Stimulated activated naive CD8-positive, alpha-beta T cell treated with anti-CD3 and anti-CD28 coated beads, Interleukin-15, Interleukin-2, amounts not matched to agents 100 ng/mL and 50 ng/mL, for 24 hours (primary cell): ENCODE results near the gene TPRX2.
"Not testable (repeated sequence)": the region's sequence is repeated elsewhere in the genome, so short reads cannot be mapped to it uniquely, and the experiment has no call there.

Experiments
- H3K27ac Mint-ChIP-seq: one replicate; pipeline ENCODE4 v1.8.0; 2021; ENCODE audit warnings: mild to moderate bottlenecking, mixed read lengths
- H3K27me3 Mint-ChIP-seq: one replicate; pipeline ENCODE4 v1.8.0; 2021; ENCODE audit warnings: mixed read lengths
- H3K36me3 Mint-ChIP-seq: one replicate; pipeline ENCODE4 v1.8.0; 2021; ENCODE audit warnings: low read depth, mixed read lengths
- H3K4me1 Mint-ChIP-seq: one replicate; pipeline ENCODE4 v1.8.0; 2021; ENCODE audit warnings: low read depth, mixed read lengths
- H3K4me3 Mint-ChIP-seq: one replicate; pipeline ENCODE4 v1.8.0; 2021; ENCODE audit warnings: mild to moderate bottlenecking, mixed read lengths
- H3K9me3 Mint-ChIP-seq: one replicate; pipeline ENCODE4 v1.8.0; 2021; ENCODE audit warnings: mixed read lengths

Gene TPRX2

DNA sequence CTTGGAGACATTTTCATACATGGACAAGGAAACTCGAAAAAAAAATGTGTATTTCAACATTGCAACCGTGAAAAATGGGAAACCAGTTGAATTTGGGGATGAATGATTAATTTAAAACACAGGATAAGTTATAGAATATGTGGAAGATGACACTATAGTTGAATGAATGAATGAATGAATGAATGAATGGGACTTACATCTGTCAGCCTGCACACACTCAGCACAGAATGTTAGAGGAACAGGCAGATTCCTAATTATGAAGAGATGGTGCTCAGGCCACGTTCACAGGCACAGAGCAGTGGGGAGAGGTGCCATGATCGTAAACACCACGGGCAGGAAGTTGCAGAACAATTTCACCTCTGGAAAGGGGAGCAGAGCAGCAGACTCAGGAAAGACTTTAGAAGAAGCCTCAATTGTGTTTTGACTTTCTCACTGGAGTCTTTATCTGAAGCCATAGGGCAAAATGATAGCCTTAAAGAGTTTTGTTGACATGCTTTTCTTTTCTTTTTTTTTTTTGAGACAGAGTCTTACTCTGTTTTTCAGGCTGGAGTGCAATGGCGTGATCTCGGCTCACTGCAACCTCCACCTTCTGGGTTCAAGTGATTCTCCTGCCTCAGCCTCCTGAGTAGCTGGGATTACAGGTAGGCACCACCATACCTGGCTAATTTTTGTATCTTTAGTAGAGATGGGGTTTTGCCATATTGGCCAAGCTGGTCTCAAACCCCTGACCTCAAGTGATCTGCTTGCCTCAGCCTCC, 32.0 kb downstream of the TPRX2 start:
- Mint-ChIP-seq H3K27ac (no peak overlapping the region), H3K4me3 (no peak overlapping the region), H3K4me1 (no peaks in the 10 kb centered on the region), H3K9me3 (no peaks in the 10 kb centered on the region), H3K36me3 (no peaks in the 10 kb centered on the region), H3K27me3 (peaks cover 16% of the 10 kb centered on the region)

DNA sequence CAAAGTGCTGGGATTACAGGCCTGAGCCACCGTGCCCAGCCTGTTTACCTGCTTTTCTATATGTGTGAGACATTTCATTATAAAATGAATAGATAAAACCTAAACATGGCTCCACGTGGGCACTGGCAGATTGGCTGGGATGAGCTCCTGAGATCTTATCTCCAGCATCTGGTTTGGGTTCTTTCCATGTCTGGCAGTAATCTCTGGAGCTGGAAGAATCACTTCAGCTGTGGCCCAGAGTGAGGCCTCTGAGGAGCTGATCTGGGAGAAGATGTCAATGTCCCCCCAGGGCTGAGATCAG, 32.5 kb downstream of the TPRX2 start:
- H3K36me3 Mint-ChIP-seq: no peaks in the 10 kb centered on the region
- no peak overlapping the region for H3K27ac Mint-ChIP-seq
- H3K9me3 Mint-ChIP-seq: no peaks in the 10 kb centered on the region
- H3K27me3 Mint-ChIP-seq: peaks cover 11% of the 10 kb centered on the region
- H3K4me1 Mint-ChIP-seq: no peaks in the 10 kb centered on the region
- H3K4me3 Mint-ChIP-seq: no peak overlapping the region

DNA sequence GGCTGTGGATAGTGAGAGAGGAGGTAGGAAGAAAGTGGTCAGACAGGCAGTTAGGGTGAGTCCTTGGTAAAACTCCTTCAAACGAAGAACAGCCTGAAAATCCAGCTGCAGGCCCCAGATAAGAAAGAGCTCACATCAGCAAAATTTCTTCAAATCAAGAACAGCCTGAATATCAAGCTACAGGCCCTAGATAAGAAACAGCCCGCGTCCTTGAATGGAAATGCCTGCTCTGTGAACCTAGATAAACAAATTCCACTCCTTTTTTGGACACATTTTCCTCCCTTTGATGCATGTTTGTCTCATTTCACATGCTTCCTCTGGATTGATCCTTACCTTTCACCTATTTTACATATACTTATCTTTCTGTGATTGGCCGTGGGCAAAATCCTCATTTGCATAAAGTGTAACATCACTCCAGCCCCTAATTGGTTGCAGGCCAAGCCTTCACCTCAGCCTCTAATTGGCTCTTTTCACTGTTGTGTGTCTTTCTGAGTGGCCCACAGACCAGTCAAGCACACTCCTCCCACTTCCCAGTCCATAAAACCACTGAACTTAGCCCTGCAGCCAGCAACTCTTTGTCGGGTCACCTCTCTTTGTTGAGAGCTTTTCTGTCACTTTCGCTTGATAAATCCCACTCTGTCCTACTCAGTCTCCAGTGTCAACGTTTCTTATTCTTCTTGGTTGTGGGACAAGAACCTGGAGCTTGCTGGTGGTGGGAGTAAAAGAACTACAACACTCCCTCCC, 33.1 kb downstream of the TPRX2 start:
- Mint-ChIP-seq H3K4me3 (no peak overlapping the region), H3K27ac (no peak overlapping the region), H3K4me1 (no peaks in the 10 kb centered on the region), H3K27me3 (peaks cover 6% of the 10 kb centered on the region), H3K9me3 (no peaks in the 10 kb centered on the region), H3K36me3 (no peaks in the 10 kb centered on the region)

DNA sequence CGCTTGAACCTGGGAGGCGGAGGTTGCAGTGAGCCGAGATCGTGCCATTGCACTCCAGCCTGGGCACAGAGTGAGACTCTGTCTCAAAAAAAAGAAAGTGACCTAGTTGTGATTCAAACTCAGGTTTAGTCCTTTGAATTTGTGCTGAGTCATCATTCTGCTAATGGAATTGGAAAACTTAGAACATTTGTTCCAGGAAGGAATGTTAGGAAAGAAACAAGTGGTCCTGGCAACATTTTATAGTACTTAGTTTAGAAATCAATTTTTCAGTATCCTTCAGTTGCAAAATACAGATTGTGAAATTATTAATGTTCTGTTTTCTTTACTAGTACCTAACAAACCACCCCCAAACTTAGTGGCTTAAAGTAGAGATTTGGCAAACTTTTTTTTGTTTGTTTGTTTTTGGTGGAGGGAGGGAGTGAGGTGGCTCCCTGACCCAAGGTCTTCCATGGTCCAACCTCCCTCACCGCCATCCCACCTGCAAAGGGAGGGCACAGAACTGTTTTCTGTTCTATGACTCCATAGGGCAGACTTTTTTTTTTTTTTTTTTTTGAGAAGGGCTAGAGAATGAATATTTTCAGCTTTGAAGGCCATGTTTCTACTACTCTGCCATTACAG, 36.2 kb downstream of the TPRX2 start:
- no peaks in the 10 kb centered on the region for H3K4me1 Mint-ChIP-seq
- H3K27ac Mint-ChIP-seq: no peak overlapping the region
- H3K9me3 Mint-ChIP-seq: no peaks in the 10 kb centered on the region
- H3K4me3 Mint-ChIP-seq: no peak overlapping the region
- peaks cover 3% of the 10 kb centered on the region for H3K27me3 Mint-ChIP-seq
- no peaks in the 10 kb centered on the region for H3K36me3 Mint-ChIP-seq

DNA sequence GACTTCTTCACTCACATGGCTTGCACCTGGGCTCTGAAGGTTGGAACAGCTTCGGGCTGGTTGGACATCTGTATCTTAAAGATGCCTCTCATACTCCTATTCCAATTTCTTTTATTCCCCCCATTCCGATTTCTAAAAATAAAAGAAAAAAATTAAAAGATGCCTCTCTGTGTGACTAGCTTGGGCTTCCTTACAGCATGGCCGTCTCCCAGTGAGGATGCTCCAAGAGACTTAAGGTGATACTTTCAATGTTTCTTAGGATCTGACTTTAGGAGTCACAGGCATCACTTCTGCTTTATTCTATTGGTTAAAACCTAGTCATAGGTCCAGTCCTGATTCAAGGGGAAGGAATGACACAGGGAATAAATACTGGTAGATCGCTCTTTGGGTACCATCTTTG, 37.0 kb downstream of the TPRX2 start:
- no peak overlapping the region for H3K27ac Mint-ChIP-seq
- H3K9me3 Mint-ChIP-seq: no peaks in the 10 kb centered on the region
- H3K4me3 Mint-ChIP-seq: no peak overlapping the region
- H3K4me1 Mint-ChIP-seq: no peaks in the 10 kb centered on the region
- H3K27me3 Mint-ChIP-seq: peaks cover 8% of the 10 kb centered on the region
- H3K36me3 Mint-ChIP-seq: no peaks in the 10 kb centered on the region

DNA sequence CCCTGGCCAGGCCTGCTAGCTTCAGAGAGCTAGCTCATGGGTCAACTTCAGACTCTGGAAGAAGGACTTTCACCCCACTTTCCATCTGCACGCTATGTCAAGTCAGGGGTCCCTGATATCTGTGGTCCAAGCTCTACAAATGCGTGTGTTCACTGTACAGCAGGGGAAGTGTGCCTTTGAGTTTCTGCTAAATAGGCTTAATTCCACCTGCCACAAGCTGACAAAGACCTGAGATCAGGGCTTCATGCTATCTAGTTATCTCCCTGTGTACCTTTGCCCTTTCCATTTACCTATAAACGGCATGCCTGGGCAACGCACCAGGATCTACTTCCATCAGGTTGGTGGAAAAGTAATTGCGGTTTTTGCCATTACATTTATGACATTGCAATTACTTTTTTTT, 37.7 kb downstream of the TPRX2 start:
- H3K4me3 Mint-ChIP-seq: no peak overlapping the region
- peaks cover 8% of the 10 kb centered on the region for H3K27me3 Mint-ChIP-seq

DNA sequence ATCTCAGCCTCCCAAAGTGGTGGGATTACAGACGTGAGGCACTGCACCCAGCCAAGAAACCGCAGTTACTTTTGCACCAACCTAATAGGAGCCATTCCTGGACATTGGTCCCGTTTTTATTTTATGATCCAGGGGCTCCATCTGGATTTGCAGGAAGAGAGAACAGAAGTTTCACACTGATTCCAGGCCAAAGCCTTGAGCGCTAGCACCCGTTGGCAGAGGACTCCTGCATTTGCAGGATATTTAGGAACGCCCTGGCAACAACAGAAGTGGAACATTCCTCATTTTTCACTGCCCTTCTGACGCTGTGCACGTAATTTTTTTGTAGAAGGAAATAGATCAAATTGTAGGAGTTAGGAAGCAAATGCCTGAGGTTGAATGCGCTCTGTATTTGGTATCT, 38.8 kb downstream of the TPRX2 start:
- Mint-ChIP-seq H3K9me3 (no peaks in the 10 kb centered on the region), H3K4me1 (no peaks in the 10 kb centered on the region), H3K27me3 (peaks cover 13% of the 10 kb centered on the region), H3K27ac (no peak overlapping the region), H3K36me3 (no peaks in the 10 kb centered on the region), H3K4me3 (no peak overlapping the region)

More for the DNA sequence above, 37.7 kb downstream of the TPRX2 start:
- no peak overlapping the region for H3K27ac Mint-ChIP-seq
- no peaks in the 10 kb centered on the region for H3K9me3 Mint-ChIP-seq
- no peaks in the 10 kb centered on the region for H3K36me3 Mint-ChIP-seq
- no peaks in the 10 kb centered on the region for H3K4me1 Mint-ChIP-seq

DNA sequence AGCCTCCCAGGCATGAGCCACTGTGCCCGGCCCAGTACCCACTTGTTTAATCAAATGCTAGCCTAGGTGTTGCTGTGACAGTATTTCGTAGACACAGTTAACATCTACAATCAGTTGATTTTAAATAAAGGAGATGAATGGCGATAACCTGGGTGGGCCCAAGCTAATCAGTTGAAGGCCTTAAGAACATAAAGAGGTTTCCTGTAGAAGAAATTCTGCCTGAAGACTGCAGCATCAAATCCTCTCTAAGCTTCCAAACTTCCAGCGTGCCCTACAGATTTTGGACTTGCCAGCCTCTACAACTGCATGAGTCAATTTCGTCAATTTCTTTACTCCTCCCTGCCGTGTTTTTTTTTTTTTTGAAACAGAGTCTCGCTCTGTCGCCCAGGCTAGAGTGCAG, 40.3 kb downstream of the TPRX2 start:
- Mint-ChIP-seq H3K27ac (no peak overlapping the region), H3K9me3 (no peaks in the 10 kb centered on the region), H3K36me3 (no peaks in the 10 kb centered on the region), H3K4me1 (no peaks in the 10 kb centered on the region), H3K27me3 (peaks cover 14% of the 10 kb centered on the region), H3K4me3 (no peak overlapping the region)

DNA sequence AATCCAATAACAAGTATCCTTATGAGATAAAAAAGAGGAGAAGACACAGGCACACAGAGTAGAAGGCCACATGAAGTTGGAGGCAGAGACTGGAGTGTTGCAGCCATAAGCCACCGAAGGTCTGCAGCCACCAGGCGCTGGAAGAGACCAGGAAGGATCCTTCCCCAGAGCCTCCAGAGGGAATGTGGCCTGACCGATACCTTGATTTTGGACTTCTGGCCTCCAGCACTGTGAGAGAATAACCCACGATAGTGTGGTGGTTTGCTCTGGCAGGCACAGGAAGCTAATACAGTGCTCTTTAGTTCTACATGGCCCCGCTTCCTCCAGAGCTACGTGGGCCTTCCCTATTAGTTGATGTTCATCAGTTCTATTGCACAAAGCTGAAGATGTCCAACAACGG, 42.3 kb downstream of the TPRX2 start:
- no peak overlapping the region for H3K4me3 Mint-ChIP-seq
- no peaks in the 10 kb centered on the region for H3K36me3 Mint-ChIP-seq
- no peaks in the 10 kb centered on the region for H3K9me3 Mint-ChIP-seq
- no peak overlapping the region for H3K27ac Mint-ChIP-seq
- no peaks in the 10 kb centered on the region for H3K4me1 Mint-ChIP-seq
- peaks cover 14% of the 10 kb centered on the region for H3K27me3 Mint-ChIP-seq

DNA sequence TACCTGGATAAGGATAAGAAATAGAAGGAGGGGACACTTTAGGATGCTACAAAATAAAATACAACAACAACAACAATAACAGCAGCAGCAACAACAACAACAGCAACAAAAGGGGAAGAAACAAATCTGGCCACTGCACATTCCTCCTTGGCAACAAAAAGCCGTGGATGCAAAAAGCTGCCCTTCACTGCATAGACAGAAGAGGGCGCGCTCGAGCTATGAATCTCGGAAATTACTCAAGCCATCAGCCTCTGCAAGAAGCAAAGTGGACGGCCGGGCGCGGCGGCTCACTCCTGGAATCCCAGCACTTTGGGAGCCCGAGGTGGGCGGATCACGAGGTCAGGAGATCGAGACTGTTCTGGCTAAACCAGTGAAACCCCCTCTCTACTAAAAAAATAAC, 50.3 kb downstream of the TPRX2 start:
- H3K27me3 Mint-ChIP-seq, H3K9me3 Mint-ChIP-seq, H3K4me3 Mint-ChIP-seq: not testable (repeated sequence)

DNA sequence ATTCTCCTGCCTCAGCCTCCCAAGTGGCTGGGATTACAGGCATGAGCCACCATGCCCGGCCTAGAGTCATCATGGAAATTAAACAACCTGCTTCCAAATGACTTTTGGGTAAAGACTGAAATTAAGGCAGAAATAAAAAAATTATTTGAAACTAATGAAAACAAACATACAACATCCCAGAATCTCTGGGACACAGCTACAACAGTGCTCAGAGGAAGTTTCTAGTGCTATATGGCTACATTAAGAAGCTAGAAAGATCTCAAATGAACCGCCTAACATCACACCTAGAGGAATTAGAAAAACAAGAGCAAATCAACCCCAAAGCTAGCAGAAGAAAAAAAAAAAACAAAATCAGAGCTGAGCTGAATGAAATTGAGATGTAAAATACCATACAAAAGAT, 51.2 kb downstream of the TPRX2 start:
- H3K9me3 Mint-ChIP-seq, H3K27me3 Mint-ChIP-seq, H3K4me3 Mint-ChIP-seq, H3K4me1 Mint-ChIP-seq, H3K27ac Mint-ChIP-seq, H3K36me3 Mint-ChIP-seq: not testable (repeated sequence)

More for the DNA sequence above, 50.3 kb downstream of the TPRX2 start:
- not testable (repeated sequence) for H3K4me1 Mint-ChIP-seq, H3K36me3 Mint-ChIP-seq, H3K27ac Mint-ChIP-seq
